ENCODE data around the gene MARCKS. TPM values are rescaled to one million over a fixed set of nuclear protein-coding genes. Genes with fewer than 3 reads are reported as not detected.

MARCKS gene
- polyA plus RNA-seq, 1 donor (not counting 4 experiments of a cell fraction or from before 2014, with no cell fraction given) = 50.8 TPM

DNA sequence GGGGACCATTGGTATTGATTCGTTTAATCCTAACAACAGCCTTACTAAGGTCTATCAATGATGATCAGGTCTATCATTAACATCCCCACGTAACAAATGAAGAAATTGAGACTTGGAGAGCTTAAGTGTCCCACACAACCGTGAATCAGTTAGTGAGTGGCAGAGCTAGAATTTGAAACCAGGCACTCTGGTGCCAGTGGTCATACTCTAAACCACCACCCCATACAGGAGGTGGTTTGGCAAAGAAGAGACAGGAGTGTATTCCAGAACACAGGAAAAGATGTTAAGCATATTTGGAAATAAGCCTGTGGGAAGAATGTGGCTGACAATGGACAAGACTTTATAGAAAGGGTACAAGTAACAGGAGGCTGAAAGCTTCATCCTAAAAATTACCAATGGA lies 35.7 kb upstream of the MARCKS start:
- no peaks in the 10 kb centered on the region for H3K27me3 ChIP-seq (ENCODE audit: control insufficient read depth, extremely low read depth, insufficient read depth, low read length)
- TF ChIP-seq, protein P1, sequence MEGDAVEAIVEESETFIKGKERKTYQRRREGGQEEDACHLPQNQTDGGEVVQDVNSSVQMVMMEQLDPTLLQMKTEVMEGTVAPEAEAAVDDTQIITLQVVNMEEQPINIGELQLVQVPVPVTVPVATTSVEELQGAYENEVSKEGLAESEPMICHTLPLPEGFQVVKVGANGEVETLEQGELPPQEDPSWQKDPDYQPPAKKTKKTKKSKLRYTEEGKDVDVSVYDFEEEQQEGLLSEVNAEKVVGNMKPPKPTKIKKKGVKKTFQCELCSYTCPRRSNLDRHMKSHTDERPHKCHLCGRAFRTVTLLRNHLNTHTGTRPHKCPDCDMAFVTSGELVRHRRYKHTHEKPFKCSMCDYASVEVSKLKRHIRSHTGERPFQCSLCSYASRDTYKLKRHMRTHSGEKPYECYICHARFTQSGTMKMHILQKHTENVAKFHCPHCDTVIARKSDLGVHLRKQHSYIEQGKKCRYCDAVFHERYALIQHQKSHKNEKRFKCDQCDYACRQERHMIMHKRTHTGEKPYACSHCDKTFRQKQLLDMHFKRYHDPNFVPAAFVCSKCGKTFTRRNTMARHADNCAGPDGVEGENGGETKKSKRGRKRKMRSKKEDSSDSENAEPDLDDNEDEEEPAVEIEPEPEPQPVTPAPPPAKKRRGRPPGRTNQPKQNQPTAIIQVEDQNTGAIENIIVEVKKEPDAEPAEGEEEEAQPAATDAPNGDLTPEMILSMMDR (optimal IDR thresholded peaks at IDR 0.05 in 1 of 3, IDR thresholded peaks at IDR 0.05 in 1 of 3, conservative IDR thresholded peaks at IDR 0.05 in 1 of 3; ENCODE audit: extremely low read depth in 1 of 3, insufficient read depth in 2 of 3, low read length in 3 of 3) = no peak
- no peak for TF ChIP-seq EZH2 (IDR thresholded peaks at IDR 0.05; ENCODE audit: low read length)
- no peak for FAIRE-seq
- H3K27ac ChIP-seq (ENCODE audit: control insufficient read depth, insufficient read depth, low read length) = no peak overlapping the region
- no peak overlapping the region for H2AFZ ChIP-seq (ENCODE audit: control insufficient read depth, low read length)
- no peaks in the 10 kb centered on the region for H3K36me3 ChIP-seq (ENCODE audit: control insufficient read depth in 2 of 2, extremely low read depth in 1 of 2, insufficient read depth in 2 of 2, low read length in 2 of 2)
- H3K4me2 ChIP-seq (ENCODE audit: control insufficient read depth, extremely low read depth, insufficient read depth, low read depth, low read length) = no peak overlapping the region
- no peak overlapping the region for H3K9ac ChIP-seq (ENCODE audit: control insufficient read depth, extremely low read depth, insufficient read depth, low read length)
- no peaks in the 10 kb centered on the region for H3K79me2 ChIP-seq (ENCODE audit: control insufficient read depth, insufficient read depth, low read length)
- H3K4me1 ChIP-seq (ENCODE audit: control insufficient read depth, extremely low read depth, insufficient read depth, low read length) = no peaks in the 10 kb centered on the region
- H3K9me3 ChIP-seq (ENCODE audit: control insufficient read depth, low read depth, low read length) = no peaks in the 10 kb centered on the region
- dilution Hi-C loops (cut with MboI; ENCODE audit: extremely low pct_ligation_motif_present, low sequenced_read_pairs) = no loop called here
- H3K9me1 ChIP-seq (ENCODE audit: control insufficient read depth, extremely low read depth, insufficient read depth, low read length) = no peaks in the 10 kb centered on the region
- no peaks in the 10 kb centered on the region for H4K20me1 ChIP-seq (ENCODE audit: control insufficient read depth, extremely low read depth, insufficient read depth, low read length)
- no peak overlapping the region for H3K4me3 ChIP-seq (ENCODE audit: control insufficient read depth in 2 of 3, extremely low read depth in 1 of 3, insufficient read depth in 2 of 3, low read depth in 1 of 3, low read length in 3 of 3)
- no peak for DNase-seq (ENCODE audit: low read depth, low spot score)

DNA sequence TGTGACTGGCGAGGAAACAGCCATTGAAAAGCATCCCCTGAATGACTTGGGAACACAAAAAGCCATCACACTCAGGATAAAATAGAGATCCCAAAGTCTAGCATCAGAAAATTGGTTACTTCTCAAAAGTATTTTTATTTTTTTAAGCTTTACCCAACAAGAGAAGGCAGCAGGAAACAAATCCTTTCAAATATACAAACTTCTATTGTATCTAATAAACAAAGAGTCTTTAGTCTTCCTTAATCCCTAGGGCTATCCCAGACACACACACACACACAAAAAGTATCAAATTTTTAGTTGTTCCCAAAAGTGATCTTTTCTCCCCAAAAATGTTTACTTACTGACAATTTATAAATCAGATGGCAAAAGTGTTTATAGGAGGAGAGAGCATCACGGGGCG lies 33.2 kb upstream of the MARCKS start:
- no peak for DNase-seq (ENCODE audit: low read depth, low spot score)
- no peak overlapping the region for H3K9ac ChIP-seq (ENCODE audit: control insufficient read depth, extremely low read depth, insufficient read depth, low read length)
- H3K9me1 ChIP-seq (ENCODE audit: control insufficient read depth, extremely low read depth, insufficient read depth, low read length) = no peaks in the 10 kb centered on the region
- dilution Hi-C loops (cut with MboI; ENCODE audit: extremely low pct_ligation_motif_present, low sequenced_read_pairs) = no loop called here
- H3K4me3 ChIP-seq (ENCODE audit: control insufficient read depth in 2 of 3, extremely low read depth in 1 of 3, insufficient read depth in 2 of 3, low read depth in 1 of 3, low read length in 3 of 3) = no peak overlapping the region
- H3K79me2 ChIP-seq (ENCODE audit: control insufficient read depth, insufficient read depth, low read length) = no peaks in the 10 kb centered on the region
- no peak overlapping the region for H2AFZ ChIP-seq (ENCODE audit: control insufficient read depth, low read length)
- no peak overlapping the region for H3K4me2 ChIP-seq (ENCODE audit: control insufficient read depth, extremely low read depth, insufficient read depth, low read depth, low read length)
- H3K9me3 ChIP-seq (ENCODE audit: control insufficient read depth, low read depth, low read length) = no peaks in the 10 kb centered on the region
- no peaks in the 10 kb centered on the region for H3K27me3 ChIP-seq (ENCODE audit: control insufficient read depth, extremely low read depth, insufficient read depth, low read length)
- no peaks in the 10 kb centered on the region for H3K4me1 ChIP-seq (ENCODE audit: control insufficient read depth, extremely low read depth, insufficient read depth, low read length)
- no peaks in the 10 kb centered on the region for H3K36me3 ChIP-seq (ENCODE audit: control insufficient read depth in 2 of 2, extremely low read depth in 1 of 2, insufficient read depth in 2 of 2, low read length in 2 of 2)
- FAIRE-seq = no peak
- no peak overlapping the region for H3K27ac ChIP-seq (ENCODE audit: control insufficient read depth, insufficient read depth, low read length)
- H4K20me1 ChIP-seq (ENCODE audit: control insufficient read depth, extremely low read depth, insufficient read depth, low read length) = no peaks in the 10 kb centered on the region
- TF ChIP-seq, protein P1 (optimal IDR thresholded peaks at IDR 0.05 in 1 of 3, IDR thresholded peaks at IDR 0.05 in 1 of 3, conservative IDR thresholded peaks at IDR 0.05 in 1 of 3; ENCODE audit: extremely low read depth in 1 of 3, insufficient read depth in 2 of 3, low read length in 3 of 3) = no peak
- TF ChIP-seq EZH2 (IDR thresholded peaks at IDR 0.05; ENCODE audit: low read length) = no peak

Data from keratinocyte (primary cell).